DND-41 (cell line): ENCODE data around the gene FCSK.

Experiments
- ATAC-seq: fragments of 200-7000 bp; cut with Tn5 transposase; 3 replicates; pipeline ENCODE4 v1.9.1; 2021; ENCODE audit warnings: low read depth; ENCODE audit not compliant: insufficient read depth
- DNase-seq: peaks from one replicate; pipeline ENCODE4 v3.0.0-alpha.2; 2020
- H2AFZ ChIP-seq: 2 replicates; pipeline ENCODE4 v1.6.0; 2012; ENCODE audit warnings: low read depth, low read length
- H3K27ac ChIP-seq: 2 replicates; pipeline ENCODE4 v1.5.1; 2012; ENCODE audit warnings: low read length, inconsistent platforms
- H3K27me3 ChIP-seq: fragments of 200-600 bp; sonication (generic); 2 replicates; pipeline ENCODE4 v1.6.0; 2012; ENCODE audit warnings: low read length, mild to moderate bottlenecking, inconsistent platforms; ENCODE audit not compliant: insufficient read depth, poor library complexity
- H3K36me3 ChIP-seq: 2 replicates; pipeline ENCODE4 v1.5.1; 2012; ENCODE audit warnings: low read length, inconsistent platforms; ENCODE audit not compliant: insufficient read depth
- H3K4me1 ChIP-seq: 2 replicates; pipeline ENCODE4 v1.5.1; 2012; ENCODE audit warnings: mild to moderate bottlenecking, low read length; ENCODE audit not compliant: insufficient read depth
- H3K4me2 ChIP-seq: 2 replicates; pipeline ENCODE4 v1.6.0; 2012; ENCODE audit warnings: mild to moderate bottlenecking, moderate library complexity, low read length, inconsistent platforms; ENCODE audit not compliant: insufficient read depth
- H3K4me3 ChIP-seq, 2 experiments: fragments of 200-600 bp in 1 of 2; shearing (Covaris generic) in 1 of 2; 2 replicates each; pipeline ENCODE4 v1.5.1; 2012 to 2016; ENCODE audit warnings: inconsistent platforms in 2 of 2, low read length in 2 of 2, mild to moderate bottlenecking in 2 of 2, low read depth in 1 of 2, moderate library complexity in 1 of 2
- H3K79me2 ChIP-seq: 2 replicates; pipeline ENCODE4 v1.6.0; 2012; ENCODE audit warnings: low read length, inconsistent platforms; ENCODE audit not compliant: insufficient read depth
- H3K9ac ChIP-seq: 2 replicates; pipeline ENCODE4 v1.6.0; 2012; ENCODE audit warnings: low read depth, mild to moderate bottlenecking, inconsistent platforms, low read length, moderate library complexity
- H3K9me3 ChIP-seq: 2 replicates; pipeline ENCODE4 v1.5.1; 2012; ENCODE audit warnings: low read length, moderate library complexity, mild to moderate bottlenecking, inconsistent platforms; ENCODE audit not compliant: insufficient read depth, severe bottlenecking
- H4K20me1 ChIP-seq: 2 replicates; pipeline ENCODE4 v1.6.0; 2012; ENCODE audit warnings: low read length; ENCODE audit not compliant: insufficient read depth
- CTCF ChIP-seq: IDR thresholded peaks from 2 replicates; pipeline ENCODE4 v1.5.1; 2012; ENCODE audit warnings: borderline replicate concordance, low read length, moderate library complexity, mild to moderate bottlenecking; ENCODE audit not compliant: poor library complexity, severe bottlenecking; ENCODE audit errors: extremely low read depth
- EZH2 ChIP-seq: IDR thresholded peaks from 3 replicates; pipeline ENCODE4 v1.6.1; 2012; ENCODE audit warnings: borderline replicate concordance, low read depth, mild to moderate bottlenecking, moderate library complexity, low read length, inconsistent platforms; ENCODE audit not compliant: severe bottlenecking

Gene FCSK

DNA sequence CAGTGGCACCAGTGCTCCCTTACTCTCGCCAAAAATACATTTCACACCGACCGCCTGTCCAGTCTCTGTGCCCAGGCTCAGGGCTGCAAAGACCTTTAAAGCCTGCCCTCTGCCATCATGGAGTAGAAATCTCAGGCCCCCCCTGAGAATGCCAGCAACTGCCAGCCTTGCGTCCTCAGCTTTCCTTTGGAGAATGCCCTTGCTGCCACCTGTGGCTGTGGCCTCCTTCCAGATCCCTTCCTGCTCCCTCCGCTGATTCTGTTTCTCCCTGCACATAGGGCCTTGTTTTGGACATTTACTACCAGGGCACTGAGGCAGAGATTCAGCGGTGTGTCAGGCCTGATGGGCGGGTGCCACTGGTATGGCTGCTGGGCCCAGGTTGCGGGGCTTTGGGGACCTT, 13.2 kb downstream of the FCSK start:
- no peaks in the 10 kb centered on the region for H3K79me2 ChIP-seq
- no peak overlapping the region for H3K27ac ChIP-seq
- peaks cover 21% of the 10 kb centered on the region for H3K36me3 ChIP-seq
- H3K9ac ChIP-seq, result no peak overlapping the region
- H2AFZ ChIP-seq, result no peak overlapping the region
- no peaks in the 10 kb centered on the region for H4K20me1 ChIP-seq
- H3K27me3 ChIP-seq, result no peaks in the 10 kb centered on the region
- H3K4me2 ChIP-seq, result no peak overlapping the region
- TF ChIP-seq CTCF (no peak), EZH2 (no peak)
- no peaks in the 10 kb centered on the region for H3K4me1 ChIP-seq
- DNase-seq (no peak), ATAC-seq (no peak)
- H3K9me3 ChIP-seq, result no peaks in the 10 kb centered on the region
- no peak overlapping the region for H3K4me3 ChIP-seq

GRCh38 chr16:70468776-70469525, 14.6 kb downstream of the FCSK start:
- Histone ChIP-seq H2AFZ (no peak overlapping the region), H3K27ac (no peak overlapping the region)
- DNase-seq, result no peak

DNA sequence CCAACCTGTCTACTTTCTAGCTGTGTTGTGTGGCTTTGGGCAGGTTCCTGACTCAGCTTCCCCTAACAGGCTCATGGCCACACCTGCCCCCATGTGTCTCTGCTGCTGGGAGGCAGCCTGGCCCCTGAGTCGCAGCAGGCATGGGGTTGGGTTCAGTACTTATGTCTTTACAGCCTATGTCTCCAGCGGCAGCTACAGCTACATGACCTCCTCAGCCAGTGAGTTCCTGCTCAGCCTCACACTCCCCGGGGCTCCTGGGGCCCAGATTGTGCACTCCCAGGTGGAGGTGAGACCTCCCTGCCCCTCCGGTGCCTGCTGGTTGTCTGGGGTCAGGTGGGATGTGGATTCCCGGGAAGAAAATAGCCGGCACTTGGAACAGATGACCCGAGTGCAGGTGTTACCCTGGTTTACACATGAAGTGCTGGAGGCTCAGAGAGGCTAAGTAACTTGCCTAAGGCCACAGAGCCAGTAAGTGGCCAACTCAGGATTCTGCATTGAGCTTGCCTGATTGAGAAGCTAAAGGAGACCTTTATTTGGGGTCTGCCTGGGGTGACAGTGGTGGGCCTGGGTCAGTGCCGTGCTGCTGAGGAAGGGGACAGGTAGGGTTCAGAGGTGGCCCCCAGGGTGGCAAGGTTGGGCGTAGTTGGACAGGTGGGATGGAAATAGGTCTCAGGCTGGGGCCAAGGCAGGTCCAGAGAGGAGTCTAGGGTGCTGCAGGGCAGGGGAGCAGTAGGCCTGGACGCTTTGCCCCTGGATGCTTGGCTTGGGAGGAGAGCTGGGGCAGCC, 15.9 kb downstream of the FCSK start:
- H3K4me1 ChIP-seq, result no peaks in the 10 kb centered on the region
- no peak for TF ChIP-seq EZH2
- no peak for TF ChIP-seq CTCF
- no peak overlapping the region for H2AFZ ChIP-seq
- H4K20me1 ChIP-seq, result no peaks in the 10 kb centered on the region
- H3K4me2 ChIP-seq, result no peak overlapping the region
- H3K79me2 ChIP-seq, result no peaks in the 10 kb centered on the region
- ATAC-seq (no peak), DNase-seq (no peak)
- H3K27me3 ChIP-seq, result no peaks in the 10 kb centered on the region
- no peaks in the 10 kb centered on the region for H3K9me3 ChIP-seq
- H3K27ac ChIP-seq, result no peak overlapping the region
- H3K36me3 ChIP-seq, result peaks cover 14% of the 10 kb centered on the region
- H3K9ac ChIP-seq, result no peak overlapping the region
- H3K4me3 ChIP-seq, result no peak overlapping the region

More at GRCh38 chr16:70468776-70469525, 14.6 kb downstream of the FCSK start:
- H3K36me3 ChIP-seq, result peaks cover 18% of the 10 kb centered on the region
- no peaks in the 10 kb centered on the region for H3K9me3 ChIP-seq
- no peak overlapping the region for H3K9ac ChIP-seq
- TF ChIP-seq CTCF (no peak), EZH2 (no peak)
- H3K27me3 ChIP-seq, result no peaks in the 10 kb centered on the region
- no peak overlapping the region for H3K4me3 ChIP-seq
- ATAC-seq, result peak; percentile 41; the same call in 2 of the 3 replicates
- H3K4me2 ChIP-seq, result no peak overlapping the region
- no peaks in the 10 kb centered on the region for H3K4me1 ChIP-seq
- no peaks in the 10 kb centered on the region for H3K79me2 ChIP-seq
- no peaks in the 10 kb centered on the region for H4K20me1 ChIP-seq
